ENCODE data around the gene RGS3. TPM values are rescaled to one million over a fixed set of nuclear protein-coding genes. Genes with fewer than 3 reads are reported as not detected.

RGS3 gene
- total and polyA plus RNA-seq, 10 of the 15 experiments (the other 5 are each of a cell fraction or from before 2014, with no cell fraction given): 2.9 to 138 (median 28.8) TPM

GRCh38 chr9:113580041-113580953 lies 116.8 kb downstream of the RGS3 start:
- RAD21 ChIA-PET (ENCODE audit: unreplicated experiment): interaction anchor here (0.6 to 15.8 kb wide), 10 partner anchors 12 to 305 kb away, joined by 3 to 481 read pairs (median 10); partner anchors contain the start of genes ALAD and CDC26
- 33% methylated on average over 12 of the region's 12 CpGs for WGBS (ENCODE audit: insufficient coverage, insufficient replicate concordance, low lambda C conversion rate, missing lambda C conversion rate)
- ATAC-seq: peak; percentile 25
- POLR2A ChIA-PET: interaction anchor here (1.6 to 11.8 kb wide), 4 partner anchors 16 to 167 kb away, joined by 5 to 233 read pairs (median 34); no protein-coding TSS in a partner anchor
- CTCF ChIA-PET: interaction anchor here (0.7 to 18.0 kb wide), 17 partner anchors 9 to 360 kb away, joined by 3 to 565 read pairs (median 9); no protein-coding TSS in a partner anchor
- FAIRE-seq: no peak
- Histone ChIP-seq H3K4me2 (ENCODE audit: control insufficient read depth, insufficient read depth) (peak overlapping the region; percentile 95), H3K9me3 (replicated peaks; ENCODE audit: control insufficient read depth, insufficient read depth, low read length) (no peaks in the 10 kb centered on the region), H3K79me2 (ENCODE audit: control insufficient read depth, insufficient read depth, low read length) (peaks cover 38% of the 10 kb centered on the region), H3K27ac (ENCODE audit: control insufficient read depth, insufficient read depth) (peak overlapping the region; percentile 70), H3K9ac (ENCODE audit: control insufficient read depth, insufficient read depth, low read length) (peak overlapping the region; percentile 44), H3K27me3 (replicated peaks in 1 of 2; ENCODE audit: control insufficient read depth in 2 of 2, insufficient read depth in 2 of 2, low read length in 1 of 2) (no peaks in the 10 kb centered on the region), H4K20me1 (ENCODE audit: control insufficient read depth, insufficient read depth) (no peaks in the 10 kb centered on the region), H3K4me1 (ENCODE audit: control insufficient read depth, insufficient read depth, low read length) (peaks cover 76% of the 10 kb centered on the region), H3K36me3 (ENCODE audit: control insufficient read depth in 2 of 2, insufficient read depth in 2 of 2, low read length in 1 of 2) (peaks cover 17 to 21% of the 10 kb centered on the region in 2 experiments), H3K4me3 (peak overlapping the region; percentile 34; the same call in 1 of the 2 replicates), H2AFZ (ENCODE audit: control insufficient read depth, low read depth, low read length) (no peak overlapping the region)
- intact Hi-C loops (cut with micrococcal nuclease; ENCODE audit: unreplicated experiment): no loop called here
- peak; percentile 66 for DNase-seq (ENCODE audit: low read depth, low spot score)
- SMC1A ChIA-PET (ENCODE audit: uncharacterized antibody, unreplicated experiment): interaction anchor here (0.6 to 7.5 kb wide), 16 partner anchors 11 to 172 kb away, joined by 3 to 323 read pairs (median 6); no protein-coding TSS in a partner anchor
- in situ Hi-C loops (cut with MboI): loop anchor here (5.0 kb wide), 2 partner anchors 133 to 308 kb away; no protein-coding TSS in a partner anchor
- no TSS peak for BruUV-seq (replicated peaks)
- TF ChIP-seq ZNF687 (IDR thresholded peaks at IDR 0.05) (peak; percentile 62), IKZF2 (IDR thresholded peaks at IDR 0.05) (peak; percentile 24 to 30; a peak in 2 of 4 replicates), BACH1 (IDR thresholded peaks at IDR 0.05; ENCODE audit: borderline replicate concordance) (peak; percentile 33; the same call in 1 of the 2 replicates), EED (IDR thresholded peaks at IDR 0.05; ENCODE audit: low read depth) (0 out of 2 replicates have a peak, but pooled peaks have one; percentile 35), NBN (IDR thresholded peaks at IDR 0.05) (0 out of 2 replicates have a peak, but pooled peaks have one; percentile 28), GATAD2B (conservative IDR thresholded peaks at IDR 0.05; ENCODE audit: low read depth) (peak; percentile 50), KDM1A (IDR thresholded peaks at IDR 0.05; ENCODE audit: borderline replicate concordance) (no peak), PKNOX1 (IDR thresholded peaks at IDR 0.05) (peak; percentile 88), EGR1 (IDR thresholded peaks at IDR 0.05; ENCODE audit: borderline replicate concordance in 1 of 2, low read depth in 2 of 2, low read length in 2 of 2) (peak in 1 of 2 experiments; percentile 23; a peak in 1 of 3 replicates), NKRF (conservative IDR thresholded peaks at IDR 0.05) (0 out of 2 replicates have a peak, but pooled peaks have one; percentile 31), MTA2 (IDR thresholded peaks at IDR 0.05; ENCODE audit: low read depth) (peak; percentile 30), NR2F1 (conservative IDR thresholded peaks at IDR 0.05) (no peak), CHD1 (IDR thresholded peaks at IDR 0.05; ENCODE audit: low read depth, low read length) (no peak), SPI1 (IDR thresholded peaks at IDR 0.05; ENCODE audit: borderline replicate concordance, insufficient read depth, low read depth, low read length) (peak; percentile 30), DPF2 (IDR thresholded peaks at IDR 0.05) (peak; percentile 45; the same call in 1 of the 2 replicates)

Measured in GM12878 (cell line).